Left renal pelvis (tissue), 4 donors: ENCODE data around the gene SFR1. TPM values are rescaled to one million over a fixed set of nuclear protein-coding genes. Genes with fewer than 3 reads are reported as not detected.

Source experiments
- DNase-seq, 4 donors: peaks; one replicate each; pipeline ENCODE4 v3.0.0-alpha.2; 2013; ENCODE audit warnings: low read depth in 4 of 4, low spot score in 3 of 4
- polyA plus RNA-seq, 4 donors: library from polyadenylated mRNA; unstranded; fragments of 120-200 nt; gene quantifications; one replicate each; pipeline ENCODE4 v1.2.1, GENCODE V29; 2013; ENCODE audit not compliant: insufficient read length in 4 of 4

The SFR1 gene, protein sequence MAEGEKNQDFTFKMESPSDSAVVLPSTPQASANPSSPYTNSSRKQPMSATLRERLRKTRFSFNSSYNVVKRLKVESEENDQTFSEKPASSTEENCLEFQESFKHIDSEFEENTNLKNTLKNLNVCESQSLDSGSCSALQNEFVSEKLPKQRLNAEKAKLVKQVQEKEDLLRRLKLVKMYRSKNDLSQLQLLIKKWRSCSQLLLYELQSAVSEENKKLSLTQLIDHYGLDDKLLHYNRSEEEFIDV
- polyA plus RNA-seq: 10 to 100 TPM in 3 of 4 donors, 1 to 10 TPM in 1; 8.4 to 11.8 (median 11.2) TPM

DNA sequence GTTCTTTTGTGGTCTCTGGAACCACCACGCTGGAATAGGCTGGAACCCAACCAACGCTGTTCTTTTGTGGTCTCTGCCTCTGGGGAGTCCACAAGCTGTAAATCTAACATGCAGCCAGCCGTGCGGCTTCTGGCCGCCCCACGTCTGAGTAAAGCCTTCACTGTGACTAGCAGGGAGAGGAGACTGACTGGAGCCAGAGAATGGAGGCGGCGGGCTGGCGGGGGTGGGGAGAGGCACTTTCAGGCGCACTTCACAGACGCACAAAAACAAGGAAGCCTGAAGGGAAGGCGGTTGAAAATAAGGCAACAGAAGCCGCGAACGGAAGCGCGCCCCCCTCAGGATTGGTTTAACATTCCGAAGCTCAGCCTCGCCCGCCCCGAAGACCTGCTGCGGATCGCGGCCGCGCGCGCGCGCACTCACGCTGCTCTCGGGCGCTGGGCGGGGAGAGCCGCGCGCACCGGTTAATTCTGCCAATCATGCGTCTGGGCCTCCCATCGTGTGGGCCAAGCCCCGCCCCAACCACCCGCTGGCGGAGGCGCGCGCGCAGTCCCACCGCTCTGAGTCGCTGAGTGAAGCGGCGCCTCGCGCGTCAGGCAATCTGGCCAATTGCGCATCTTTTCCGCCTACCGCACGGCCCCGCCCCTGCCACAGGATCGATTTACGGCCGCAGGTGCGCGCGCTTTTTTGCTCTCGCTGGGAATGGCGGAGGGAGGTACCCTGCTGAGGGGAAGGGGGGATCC lies at the start of gene SFR1:
Gene SFR1 (plus strand): TSS at position 687 of the 740 bp plus-strand sequence. CDS start 13 bp downstream, at position 700.
- peak; percentile 91 to 96 (median 95) for DNase-seq

DNA sequence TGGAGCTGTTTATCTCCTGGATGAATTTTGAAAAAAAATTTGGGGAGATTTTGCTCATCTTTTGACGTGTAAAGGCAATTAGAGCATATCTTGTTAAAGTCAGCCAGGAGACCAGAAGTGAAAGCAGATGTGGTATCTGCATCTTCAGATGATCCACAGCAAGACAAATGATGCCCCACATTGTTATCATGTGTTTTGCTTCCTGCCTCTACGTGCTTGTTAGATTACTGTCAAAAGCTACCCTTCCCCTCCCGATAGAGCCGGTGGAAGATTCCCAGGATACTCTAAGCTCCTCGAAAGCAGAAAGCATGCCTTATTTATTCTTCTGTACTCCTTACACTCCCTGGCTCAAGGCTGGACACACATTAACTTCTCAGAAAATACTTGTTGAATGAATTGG lies 49.2 kb upstream of the SFR1 start:
- no peak for DNase-seq

DNA sequence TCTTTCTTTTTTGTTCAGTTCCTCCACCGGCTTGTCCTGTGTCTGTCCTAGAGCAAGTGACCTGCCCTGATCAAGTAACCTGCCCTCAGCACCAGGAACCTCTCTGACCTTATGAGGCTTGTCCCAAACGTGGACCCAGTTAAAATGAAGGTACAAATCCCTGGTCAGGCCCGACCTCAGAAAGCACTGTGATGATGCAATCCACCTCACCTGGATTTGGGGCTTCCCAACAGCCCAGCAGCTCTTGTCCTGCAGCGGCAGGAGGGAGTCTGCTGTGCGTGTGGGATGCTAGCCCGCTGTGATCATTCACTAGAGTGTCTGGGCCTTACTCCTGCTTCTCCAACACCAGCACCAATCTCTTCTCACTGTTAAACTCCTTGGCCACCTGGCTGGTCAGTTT lies 47.5 kb upstream of the SFR1 start:
- no peak for DNase-seq

DNA sequence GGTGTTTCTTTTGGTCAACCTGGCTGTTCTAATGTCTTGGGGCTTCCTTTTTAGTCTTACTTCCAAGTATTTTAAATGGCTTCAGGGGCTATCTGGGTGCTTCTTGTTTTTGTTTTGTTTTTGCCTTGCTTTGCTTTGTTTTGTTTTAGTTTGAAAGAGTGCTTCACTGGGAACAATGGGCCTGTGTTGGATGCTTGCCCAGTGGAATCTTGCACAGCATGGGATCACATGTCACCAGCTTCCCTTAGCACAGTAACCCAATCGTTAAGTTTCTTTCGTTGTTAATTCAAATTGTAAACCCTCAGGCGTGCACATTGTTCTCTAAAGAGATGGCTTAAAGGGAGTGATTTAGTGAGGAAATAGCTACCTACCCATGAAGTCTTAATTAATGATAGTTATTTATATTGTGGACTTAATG lies 45.2 kb upstream of the SFR1 start:
- DNase-seq: peak; percentile 31 to 55 (median 45)

DNA sequence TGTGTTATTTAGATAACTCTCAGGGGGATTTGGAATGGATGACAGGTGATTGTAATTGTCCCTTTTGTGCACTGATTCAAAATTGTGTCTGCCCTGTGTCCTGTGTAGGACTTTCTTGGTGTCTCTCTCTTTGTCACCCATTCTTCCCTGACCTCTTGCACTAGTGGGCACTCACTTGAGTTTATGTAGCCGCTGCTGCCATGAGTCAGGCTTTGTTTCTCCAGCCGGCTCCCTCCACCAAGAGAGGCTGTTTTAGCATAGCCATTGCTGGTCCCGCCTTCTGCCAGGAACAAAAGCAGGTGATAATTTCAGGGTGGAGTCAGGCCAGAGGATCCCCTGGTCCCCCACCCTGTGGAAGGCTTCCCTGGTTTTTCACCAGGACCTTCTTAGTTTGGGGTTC lies 44.7 kb upstream of the SFR1 start:
- peak in 1 of 4 donors; percentile 8 for DNase-seq

DNA sequence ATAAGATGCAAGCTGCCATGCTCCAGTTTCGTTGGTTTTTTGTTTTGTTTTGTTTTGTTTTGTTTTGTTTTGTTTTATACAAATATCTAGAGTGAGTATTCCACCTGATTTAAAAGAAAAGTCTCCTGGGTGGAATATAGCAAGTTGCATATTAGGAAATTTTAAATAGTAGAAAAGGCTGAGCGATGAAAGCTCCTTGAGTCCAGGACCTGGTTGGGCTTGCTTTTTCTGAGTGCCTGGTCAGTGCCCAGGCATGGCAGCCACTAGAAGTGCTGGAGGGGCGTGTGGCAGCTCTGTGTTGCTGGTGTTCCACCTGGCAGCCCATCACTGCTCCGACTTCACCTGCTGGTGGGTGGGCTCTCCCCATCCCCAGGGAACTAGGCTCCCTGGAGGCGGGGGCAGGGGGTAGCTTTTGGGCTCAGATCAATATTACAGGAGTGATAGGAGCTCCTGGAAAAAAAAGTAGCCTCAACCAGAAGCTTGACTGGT lies 44.3 kb upstream of the SFR1 start:
- no peak for DNase-seq

DNA sequence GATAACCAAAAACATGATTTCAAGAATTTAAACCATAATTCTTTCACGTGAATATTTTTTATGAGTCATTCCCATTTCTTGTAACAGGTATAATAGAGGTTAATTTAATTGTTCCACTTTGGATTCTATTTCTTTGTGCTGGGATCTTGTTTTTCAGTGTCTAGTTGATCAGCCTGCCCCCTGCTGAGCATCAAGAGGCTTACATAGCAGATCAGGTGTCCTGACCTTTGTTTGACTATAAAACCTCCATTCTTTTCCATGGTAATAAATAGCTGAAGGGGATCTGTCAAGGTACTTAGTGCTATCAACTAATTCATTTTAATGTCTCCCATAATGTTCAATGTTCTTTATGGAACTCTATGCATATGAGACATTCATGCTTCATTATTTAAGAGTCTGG lies 41.2 kb upstream of the SFR1 start:
- no peak for DNase-seq

DNA sequence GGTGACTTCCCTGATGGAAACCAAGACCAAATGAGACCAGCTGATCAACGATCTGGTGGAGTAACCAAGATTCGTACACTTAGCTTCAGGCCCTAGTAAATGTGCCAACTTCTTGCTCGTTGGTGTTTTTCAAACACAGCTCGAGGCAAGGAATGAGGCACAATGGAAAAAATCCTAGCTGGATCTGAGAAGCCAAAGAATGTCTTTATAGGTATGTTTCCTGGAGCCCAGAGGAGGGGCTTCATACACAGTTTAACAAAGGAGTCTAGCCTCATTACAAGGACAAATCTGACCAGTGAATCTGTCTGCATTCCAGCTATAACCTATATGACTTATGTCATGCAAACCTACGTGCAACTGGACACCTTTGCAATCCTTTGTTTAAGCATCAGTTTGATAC lies 40.0 kb upstream of the SFR1 start:
- DNase-seq: no peak

DNA sequence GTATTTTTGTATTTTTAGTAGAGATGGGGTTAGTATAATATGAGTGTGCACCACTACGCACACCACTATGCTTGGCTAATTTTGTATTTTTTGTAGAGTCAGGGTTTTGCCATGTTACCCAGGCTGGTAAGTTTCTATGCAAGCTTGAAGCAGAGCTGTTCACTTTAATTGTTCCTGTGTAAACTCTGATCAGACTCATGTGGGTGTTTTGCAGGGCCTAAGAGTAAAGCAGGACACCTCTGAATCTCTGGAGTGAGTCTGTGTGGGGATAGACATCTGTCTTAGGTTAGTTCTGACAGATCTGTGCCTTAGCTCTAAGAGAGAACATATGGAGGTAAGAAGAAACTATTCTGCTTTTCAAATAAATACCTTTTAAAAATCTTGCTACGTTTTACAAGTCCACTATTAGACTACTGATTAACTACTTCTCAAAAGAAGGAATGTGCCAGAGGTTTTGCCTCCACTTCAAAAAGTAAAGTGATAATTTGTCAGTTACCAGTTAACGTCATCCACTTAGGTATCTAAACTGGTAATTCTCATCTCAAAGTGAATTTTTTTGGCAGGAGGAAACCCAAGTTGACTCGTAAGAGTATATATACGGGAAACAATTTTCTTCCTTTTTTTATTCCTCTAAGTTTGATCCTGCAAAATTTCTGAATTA lies 37.4 kb upstream of the SFR1 start:
- no peak for DNase-seq

DNA sequence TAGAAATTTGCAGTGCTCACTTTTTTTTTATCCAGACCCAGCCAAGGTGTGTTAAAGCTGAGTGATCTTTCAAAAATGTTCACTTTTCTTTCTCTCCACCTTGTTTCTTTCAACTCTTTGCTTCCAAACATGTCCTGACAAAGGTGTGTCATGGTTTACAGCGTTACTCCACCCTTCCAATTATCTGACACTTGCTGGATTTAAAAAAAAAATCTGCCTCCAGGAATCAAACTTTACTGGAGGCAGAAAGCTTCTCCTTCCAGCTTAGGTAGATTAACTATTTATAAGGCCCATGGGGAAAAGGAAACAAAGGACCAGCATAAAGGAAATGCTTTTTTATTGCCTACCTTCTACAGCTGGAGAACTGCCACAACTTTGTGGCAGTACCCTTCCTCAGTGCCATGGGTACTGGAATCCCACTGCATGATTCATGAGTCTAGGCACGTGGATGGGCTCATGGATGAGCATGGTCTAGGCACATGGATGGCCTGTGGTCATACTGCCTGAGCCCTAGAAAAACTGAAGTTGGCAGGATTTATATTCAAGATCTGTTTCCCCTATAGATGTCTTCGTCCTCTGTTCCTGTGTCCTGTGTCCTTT lies 36.1 kb upstream of the SFR1 start, which contains the start of gene COL17A1:
Gene COL17A1 (minus strand): TSS at position 80 of the 600 bp plus-strand sequence. CDS start 5,207 bp downstream, outside the sequence.
- DNase-seq: no peak

DNA sequence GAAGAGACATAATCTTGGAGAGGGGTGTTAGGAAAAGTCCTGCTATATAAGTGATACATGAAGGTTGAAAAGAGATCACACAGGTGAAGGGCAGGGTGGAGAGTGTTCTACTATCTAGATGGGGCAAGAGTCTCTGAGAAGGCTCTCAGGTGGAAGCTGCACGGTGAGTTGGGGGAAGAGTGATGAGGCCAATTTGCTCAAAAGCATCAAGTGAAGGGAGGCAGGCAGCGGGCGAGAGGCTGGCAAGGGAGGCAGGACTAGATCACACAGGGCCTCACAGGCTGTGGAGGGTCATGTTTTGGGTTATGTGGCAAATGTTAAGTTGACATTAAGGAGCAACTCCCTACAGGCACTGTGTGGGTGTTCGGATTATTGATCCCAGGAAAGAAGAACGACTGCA lies 33.7 kb upstream of the SFR1 start:
- DNase-seq: no peak

DNA sequence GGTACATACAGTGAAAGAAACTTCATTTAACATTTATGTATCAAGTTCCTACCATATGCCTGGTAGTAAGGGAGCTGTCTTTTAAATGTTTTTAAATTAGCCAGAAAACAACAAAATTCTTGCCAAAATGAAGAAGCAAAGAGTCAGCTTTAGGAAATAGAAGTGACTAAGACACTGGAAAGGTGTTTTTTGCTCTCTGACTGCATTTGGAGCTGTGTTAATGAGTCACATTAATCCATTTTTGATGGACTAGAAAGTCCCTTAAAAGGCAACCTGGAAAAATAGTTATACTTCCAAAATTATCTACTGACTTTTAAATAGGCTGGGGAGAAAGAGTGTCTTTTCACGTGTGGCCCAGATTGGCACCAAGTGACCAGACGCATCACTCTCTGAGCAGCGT lies 32.4 kb upstream of the SFR1 start:
- no peak for DNase-seq

DNA sequence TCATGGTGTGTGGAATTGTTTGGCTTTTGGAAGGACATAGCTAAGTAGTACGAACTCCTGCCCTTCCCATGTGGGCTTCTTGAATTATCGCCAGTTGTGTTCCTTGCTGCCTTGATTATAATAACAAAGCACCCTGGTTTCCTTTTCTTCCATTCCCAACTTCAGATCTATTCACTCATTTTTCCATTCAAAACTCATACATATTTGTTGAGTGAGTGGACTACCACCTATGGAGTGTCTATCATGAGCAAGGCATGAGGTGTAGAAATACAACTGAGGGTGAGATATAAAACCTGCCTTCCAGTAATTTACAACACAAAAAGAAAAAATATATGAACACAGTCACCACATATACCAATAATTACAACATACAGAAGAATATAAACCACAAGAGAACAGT lies 31.4 kb upstream of the SFR1 start:
- no peak for DNase-seq

DNA sequence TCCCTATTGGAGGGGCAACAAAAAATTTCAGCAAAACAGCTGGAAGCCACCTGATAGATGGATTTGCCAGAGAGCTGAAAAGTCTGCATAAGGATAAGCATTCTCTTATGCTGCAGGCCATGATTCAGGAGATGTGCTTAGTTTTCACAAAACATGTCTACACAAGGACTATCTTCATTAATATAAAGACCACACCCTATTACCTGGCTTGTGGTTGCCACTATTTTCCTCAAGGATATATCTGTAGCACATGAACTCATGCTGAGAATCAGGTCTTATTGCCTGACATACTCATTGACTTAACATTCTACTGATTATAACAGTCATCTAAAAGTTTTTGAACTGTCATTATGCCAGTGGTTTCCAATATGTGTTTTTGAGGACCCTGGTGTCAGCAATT lies 29.2 kb upstream of the SFR1 start:
- no peak for DNase-seq

DNA sequence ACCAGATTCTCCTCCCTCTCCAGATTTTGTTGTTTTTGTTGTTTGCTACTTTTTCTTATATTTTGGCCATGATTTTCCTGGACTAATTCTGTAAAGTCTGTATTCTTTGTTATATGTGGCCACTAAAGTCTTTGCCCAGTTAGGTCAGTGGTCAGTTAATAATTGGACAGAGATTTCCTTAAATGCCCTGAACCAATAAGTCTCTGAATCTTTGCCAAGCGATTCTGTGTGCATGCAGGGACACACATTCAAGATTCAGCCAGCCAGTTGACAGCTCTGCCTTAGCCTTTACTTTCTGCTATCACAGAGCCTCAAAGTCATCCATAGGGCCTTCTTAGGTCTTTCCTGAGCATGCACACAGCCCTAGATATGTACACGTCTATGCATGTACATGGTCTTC lies 25.3 kb upstream of the SFR1 start:
- DNase-seq: no peak

DNA sequence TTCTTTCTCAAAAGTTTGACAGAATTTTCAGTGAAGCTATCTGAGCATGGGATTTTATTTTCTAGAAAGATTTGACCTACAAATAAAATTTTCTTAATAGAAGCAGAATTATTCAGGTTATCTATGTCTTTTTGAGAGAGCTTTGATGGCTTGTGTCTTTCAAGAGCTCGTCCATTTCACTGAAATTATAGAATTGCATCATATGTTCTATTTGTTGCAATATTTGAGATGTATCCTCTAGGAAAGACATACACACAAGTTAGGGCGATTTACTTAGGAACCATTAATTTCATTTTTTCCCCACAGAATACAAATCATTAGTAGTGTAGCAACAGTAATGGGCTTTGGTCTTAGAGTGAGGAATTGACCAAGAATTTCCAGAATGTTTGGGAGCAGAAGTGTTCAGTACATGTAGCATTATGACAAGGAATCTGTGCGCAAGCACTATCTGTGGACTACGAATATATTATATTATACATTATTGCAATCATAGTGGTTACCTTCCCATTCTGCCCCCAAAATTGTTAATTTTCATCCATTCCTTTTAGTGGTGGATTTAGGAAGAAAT lies 23.5 kb upstream of the SFR1 start:
- no peak for DNase-seq

DNA sequence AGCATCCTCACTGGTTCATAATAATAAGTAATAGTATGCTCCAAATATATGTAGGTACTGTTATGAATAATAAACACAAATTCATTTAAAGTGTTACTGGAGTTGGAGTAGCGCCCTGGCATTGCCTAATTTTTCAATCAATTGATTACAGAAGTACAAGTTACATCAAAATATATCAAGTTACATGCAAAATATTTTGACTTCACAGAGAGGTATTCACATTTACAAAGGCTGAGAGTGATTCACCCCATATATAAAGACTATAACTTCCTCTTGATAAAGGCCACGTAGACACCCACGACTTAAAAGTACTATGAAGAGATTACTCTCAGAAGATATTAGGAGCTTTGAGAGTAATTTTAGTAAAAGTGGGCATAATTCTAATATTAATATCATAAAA lies 22.7 kb upstream of the SFR1 start:
- no peak for DNase-seq

DNA sequence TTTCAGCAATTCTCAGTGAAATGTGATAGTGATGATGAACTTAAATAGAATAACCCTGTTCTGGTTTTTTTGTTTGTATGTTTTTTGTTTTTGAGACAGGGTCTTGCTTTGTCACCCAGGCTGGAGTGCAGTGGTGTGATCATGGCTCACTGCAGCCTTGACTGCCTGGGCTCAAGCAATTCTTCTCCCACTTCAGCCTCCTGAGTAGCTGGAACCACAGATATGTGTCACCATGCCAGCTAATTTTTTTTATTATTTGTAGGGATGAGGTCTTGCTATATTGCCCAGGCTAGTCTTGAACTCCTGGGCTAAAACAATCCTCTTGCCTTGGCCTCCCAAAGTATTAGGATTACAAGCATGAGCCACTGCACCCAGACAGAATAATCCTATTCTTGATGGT lies 22.0 kb upstream of the SFR1 start:
- DNase-seq: no peak

DNA sequence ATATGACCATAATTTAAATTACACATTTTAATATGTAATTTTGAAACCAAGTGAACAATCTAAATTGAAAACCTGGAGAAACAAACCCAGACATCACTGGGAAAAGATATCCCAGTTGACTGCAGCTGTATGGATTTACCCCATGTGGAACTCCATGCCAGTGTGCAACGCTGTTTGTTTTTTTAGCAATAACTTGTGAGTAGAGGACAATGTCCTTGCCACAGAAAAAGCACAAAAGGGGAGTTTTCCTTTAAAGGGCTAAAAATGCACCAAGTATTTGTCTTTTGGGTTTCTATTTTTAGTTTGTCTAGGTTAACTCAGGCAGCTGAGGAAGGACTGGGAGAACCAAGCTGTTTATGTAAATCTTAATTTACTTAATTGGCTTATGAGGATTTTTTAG lies 21.2 kb upstream of the SFR1 start:
- DNase-seq: no peak

DNA sequence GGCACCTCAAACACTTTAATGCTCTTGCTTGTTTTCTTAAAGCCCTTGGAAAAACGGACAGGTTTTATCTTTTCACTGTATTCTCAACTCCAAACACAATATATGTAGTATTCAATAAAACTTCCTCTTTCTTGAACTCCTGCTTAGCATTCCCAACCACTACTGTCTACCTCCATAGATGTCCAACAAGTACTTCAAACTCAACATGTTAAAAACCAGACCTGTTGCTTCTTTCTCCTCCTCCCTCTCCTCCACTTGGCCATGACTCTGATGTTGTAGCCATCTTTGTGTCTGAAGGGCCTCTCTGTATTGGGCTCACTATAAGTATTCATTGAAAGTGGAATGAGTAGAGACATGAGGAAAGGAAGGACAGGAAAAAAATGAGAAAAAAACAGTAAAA lies 20.1 kb upstream of the SFR1 start:
- no peak for DNase-seq

DNA sequence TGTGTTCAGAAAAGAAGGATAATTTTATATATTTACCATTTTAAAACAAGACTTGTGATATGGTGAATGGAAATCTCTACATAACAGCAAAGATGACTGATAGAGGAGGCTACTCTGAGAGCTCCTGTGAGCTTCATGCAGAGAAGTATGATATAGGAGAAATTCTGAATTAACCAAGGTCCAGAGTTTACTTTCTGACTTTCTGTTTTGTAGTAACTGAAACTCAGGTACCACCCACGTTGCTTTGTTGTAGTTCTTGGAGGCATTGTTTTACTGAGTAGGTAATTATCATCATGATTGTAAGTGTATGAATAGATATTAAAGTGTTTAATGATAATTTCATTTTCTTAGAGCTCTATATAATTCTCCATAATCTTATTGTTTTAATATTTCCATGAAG lies 18.0 kb upstream of the SFR1 start:
- DNase-seq: no peak
